Lower leg skin (tissue), 3 donors: Measurements from ENCODE around the gene MYBPH.

Experiments
- CTCF ChIP-seq, 3 donors: fragments of 450-650 bp; IDR thresholded peaks; one replicate each; pipeline ENCODE4 v1.5.1; 2016; ENCODE audit warnings: antibody characterized with exemption in 3 of 3, mild to moderate bottlenecking in 3 of 3, moderate library complexity in 2 of 3
- POLR2A ChIP-seq, 2 donors: fragments of 450-650 bp; IDR thresholded peaks; one replicate each; pipeline ENCODE4 v1.6.1; 2016 to 2017; ENCODE audit warnings: antibody characterized with exemption in 2 of 2, mild to moderate bottlenecking in 1 of 2, moderate library complexity in 1 of 2

GRCh38 chr1:203166192-203166940, 9.3 kb downstream of the MYBPH start:
- TF ChIP-seq CTCF (IDR thresholded peaks at IDR 0.05) (no peak), POLR2A (IDR thresholded peaks at IDR 0.05) (no peak)
